Small intestine (tissue), 7 donors: ENCODE data around the gene ADI1. TPM values are rescaled to one million over a fixed set of nuclear protein-coding genes. Genes with fewer than 3 reads are reported as not detected.
"Not testable (repeated sequence)": the region's sequence is repeated elsewhere in the genome, so short reads cannot be mapped to it uniquely, and the experiment has no call there.

Experiments
- DNase-seq, 2 donors: peaks; one replicate each; pipeline versions ENCODE4 v3.0.0 to v3.0.0-alpha.2; 2013
- FAIRE-seq: peaks from 2 replicates; lab custom pipeline; 2012; peaks lifted over from hg19 to GRCh38; lab: Jason Lieb, UNC
- H3K27ac ChIP-seq, 3 donors: one replicate each; pipeline ENCODE4 v1.5.1; 2013; ENCODE audit warnings: low read length in 2 of 3, mild to moderate bottlenecking in 2 of 3, control low read depth in 1 of 3, inconsistent platforms in 1 of 3, low read depth in 1 of 3, moderate library complexity in 1 of 3
- H3K27me3 ChIP-seq, 3 donors: one replicate each; pipeline ENCODE4 v1.6.1; 2013; ENCODE audit warnings: low read length in 3 of 3, inconsistent platforms in 1 of 3; ENCODE audit not compliant: control insufficient read depth in 3 of 3, insufficient read depth in 3 of 3
- H3K36me3 ChIP-seq, 3 donors: one replicate each; pipeline ENCODE4 v1.6.1; 2013; ENCODE audit warnings: low read length in 3 of 3, inconsistent platforms in 1 of 3, low read depth in 1 of 3, mild to moderate bottlenecking in 1 of 3, moderate library complexity in 1 of 3; ENCODE audit not compliant: control insufficient read depth in 3 of 3, insufficient read depth in 2 of 3
- H3K4me1 ChIP-seq, 3 donors: one replicate each; pipeline ENCODE4 v1.6.1; 2013; ENCODE audit warnings: low read length in 2 of 3, inconsistent platforms in 1 of 3, low read depth in 1 of 3, mild to moderate bottlenecking in 1 of 3, moderate library complexity in 1 of 3; ENCODE audit not compliant: control insufficient read depth in 3 of 3, insufficient read depth in 2 of 3
- H3K4me3 ChIP-seq, 3 donors: one replicate each; pipeline ENCODE4 v1.5.1; 2013; ENCODE audit warnings: low read length in 3 of 3, control low read depth in 1 of 3, inconsistent platforms in 1 of 3, low read depth in 1 of 3, mild to moderate bottlenecking in 1 of 3, moderate library complexity in 1 of 3
- H3K9me3 ChIP-seq, 2 donors: one replicate each; pipeline ENCODE4 v1.6.1; 2013; ENCODE audit warnings: low read depth in 1 of 2, low read length in 1 of 2; ENCODE audit not compliant: control insufficient read depth in 2 of 2, insufficient read depth in 1 of 2
- WGBS, 3 donors: extraction: QIAGEN DNeasy Blood & Tissue Kit; methylation state at CpG; one replicate each; pipeline ENCODE4 v1.1.7; 2013; 5-methylcytosine and 5-hydroxymethylcytosine counted together
- polyA plus RNA-seq, 4 donors: library from polyadenylated mRNA; stranded (reverse) in 3 of 4; unstranded in 1 of 4; fragments of 200-250 nt in 3 of 4; fragments of 120-200 nt in 1 of 4; gene quantifications; one replicate each; pipeline versions ENCODE4 v1.2.1 to v1.2.3, GENCODE V29; 2013
- donor health status: healthy with polysubstance abuse.
- donor health status: control.
- donor health status: control.
- donor health status: Bipolar disorder and iron deficiency.
- donor health status: healthy.

The ADI1 gene
- polyA plus RNA-seq, 4 donors: 65.4 to 615 (median 197) TPM

- 93 to 95% (median 95%) methylated on average over 15 of the region's 15 CpGs for WGBS, 3 donors
Observed at GRCh38 chr2:3496708-3497080, 22.6 kb downstream of the ADI1 start.

GRCh38 chr2:3494984-3495666, 24.2 kb downstream of the ADI1 start:
- H3K27ac ChIP-seq: no peak overlapping the region
- FAIRE-seq (no peak), DNase-seq (no peak)
- no peaks in the 10 kb centered on the region for H3K27me3 ChIP-seq
- H3K4me1 ChIP-seq: no peaks in the 10 kb centered on the region
- H3K4me3 ChIP-seq: no peak overlapping the region
- H3K9me3 ChIP-seq: no peaks in the 10 kb centered on the region
- H3K36me3 ChIP-seq: peaks cover 6 to 30% (median 15%) of the 10 kb centered on the region in 3 donors
- 91 to 96% (median 95%) methylated on average over 13 of the region's 13 CpGs for WGBS, 3 donors

More at GRCh38 chr2:3496708-3497080, 22.6 kb downstream of the ADI1 start:
- not testable (repeated sequence) for DNase-seq, H3K9me3 ChIP-seq, H3K27me3 ChIP-seq, H3K4me3 ChIP-seq, H3K27ac ChIP-seq, H3K4me1 ChIP-seq, FAIRE-seq
- H3K36me3 ChIP-seq: peaks cover 10 to 42% (median 24%) of the 10 kb centered on the region in 3 donors

- Histone ChIP-seq H3K9me3 (no peaks in the 10 kb centered on the region), H3K4me3 (peak overlapping the region in 1 of 3 donors; percentile 36), H3K4me1 (peaks cover 0 to 5% (median 0%) of the 10 kb centered on the region in 3 donors), H3K27ac (peak overlapping the region in 1 of 3 donors; percentile 50), H3K36me3 (peaks cover 4 to 20% (median 7%) of the 10 kb centered on the region in 3 donors), H3K27me3 (no peaks in the 10 kb centered on the region)
- 40 to 59% (median 49%) methylated on average over 10 of the region's 10 CpGs for WGBS, 3 donors
- no peak for FAIRE-seq
- DNase-seq: peak in 1 of 2 donors; percentile 76
Observed at GRCh38 chr2:3493615-3494007, 25.7 kb downstream of the ADI1 start.

GRCh38 chr2:3492951-3493614, 26.2 kb downstream of the ADI1 start:
- Histone ChIP-seq H3K9me3 (no peaks in the 10 kb centered on the region), H3K27ac (no peak overlapping the region), H3K27me3 (no peaks in the 10 kb centered on the region), H3K4me1 (peaks cover 0 to 5% (median 0%) of the 10 kb centered on the region in 3 donors), H3K36me3 (peaks cover 4 to 16% (median 4%) of the 10 kb centered on the region in 3 donors), H3K4me3 (no peak overlapping the region)
- FAIRE-seq (no peak), DNase-seq (no peak)
- 77 to 85% (median 83%) methylated on average over 29 of the region's 29 CpGs for WGBS, 3 donors

- peaks cover 2 to 14% (median 4%) of the 10 kb centered on the region in 3 donors for H3K36me3 ChIP-seq
- H3K27me3 ChIP-seq, DNase-seq, FAIRE-seq, H3K9me3 ChIP-seq, H3K27ac ChIP-seq, H3K4me1 ChIP-seq, H3K4me3 ChIP-seq: not testable (repeated sequence)
- WGBS, 3 donors: 79 to 93% (median 93%) methylated on average over 12 of the region's 12 CpGs
Observed at GRCh38 chr2:3492475-3492787, 26.9 kb downstream of the ADI1 start.

GRCh38 chr2:3491716-3492474, 27.4 kb downstream of the ADI1 start:
- FAIRE-seq (no peak), DNase-seq (no peak)
- no peak overlapping the region for H3K4me3 ChIP-seq
- peaks cover 0 to 8% of the 10 kb centered on the region in 2 donors for H3K9me3 ChIP-seq
- no peak overlapping the region for H3K27ac ChIP-seq
- peaks cover 0 to 5% (median 0%) of the 10 kb centered on the region in 3 donors for H3K4me1 ChIP-seq
- peaks cover 0 to 10% (median 2%) of the 10 kb centered on the region in 3 donors for H3K36me3 ChIP-seq
- no peaks in the 10 kb centered on the region for H3K27me3 ChIP-seq
- WGBS, 3 donors: 92 to 95% (median 93%) methylated on average over 17 of the region's 17 CpGs

GRCh38 chr2:3491306-3491705, 28.0 kb downstream of the ADI1 start:
- DNase-seq (no peak), FAIRE-seq (no peak)
- Histone ChIP-seq H3K36me3 (peaks cover 0 to 9% (median 2%) of the 10 kb centered on the region in 3 donors), H3K9me3 (peaks cover 0 to 12% of the 10 kb centered on the region in 2 donors), H3K4me1 (peaks cover 0 to 5% (median 0%) of the 10 kb centered on the region in 3 donors), H3K27me3 (no peaks in the 10 kb centered on the region), H3K27ac (no peak overlapping the region), H3K4me3 (no peak overlapping the region)
- 44 to 54% (median 46%) methylated on average over 6 of the region's 6 CpGs for WGBS, 3 donors
